ENCODE results near the gene ZNF446. TPM values are rescaled to one million over a fixed set of nuclear protein-coding genes. Genes with fewer than 3 reads are reported as not detected.

ZNF446 gene
- total and polyA plus RNA-seq, 9 of the 15 experiments (the other 6 are each of a cell fraction or from before 2014, with no cell fraction given) = 0.07 to 4.8 (median 1.2) TPM

- TF ChIP-seq TCF7 (IDR thresholded peaks at IDR 0.05; ENCODE audit: borderline replicate concordance) (peak; percentile 83; the same call in 1 of the 2 replicates), SMAD4 (CRISPR knock-in tag; conservative IDR thresholded peaks at IDR 0.05) (peak; percentile 62), RBM22 (IDR thresholded peaks at IDR 0.05; ENCODE audit: low read depth, low read length, poor library complexity, severe bottlenecking) (peak; percentile 74), NR4A1 (CRISPR knock-in tag; IDR thresholded peaks at IDR 0.05) (0 out of 2 replicates have a peak, but pooled peaks have one; percentile 75), NR4A1 (tag; IDR thresholded peaks at IDR 0.05) (peak; percentile 76), CBFA2T3 (IDR thresholded peaks at IDR 0.05) (no peak), FOXJ2 (tag; IDR thresholded peaks at IDR 0.05) (no peak), SNAPC5 (CRISPR knock-in tag; IDR thresholded peaks at IDR 0.05) (no peak), CHD1 (IDR thresholded peaks at IDR 0.05; ENCODE audit: low read length) (no peak), TOE1 (IDR thresholded peaks at IDR 0.05; ENCODE audit: borderline replicate concordance) (peak; percentile 85), TOE1 (CRISPR knock-in tag; IDR thresholded peaks at IDR 0.05; ENCODE audit: borderline replicate concordance, low read depth) (no peak), ZNF830 (CRISPR knock-in tag; IDR thresholded peaks at IDR 0.05) (peak; percentile 85; the same call in 1 of the 2 replicates), ARHGAP35 (IDR thresholded peaks at IDR 0.05; ENCODE audit: partially characterized antibody) (no peak), CCNT2 (IDR thresholded peaks at IDR 0.05; ENCODE audit: borderline replicate concordance, extremely low read depth, insufficient read length, low read depth, low read length) (no peak), E2F4 (CRISPR knock-in tag; IDR thresholded peaks at IDR 0.05; ENCODE audit: low read depth) (no peak), DIDO1 (tag; IDR thresholded peaks at IDR 0.05; ENCODE audit: low read depth) (peak; percentile 89), TSC22D4 (tag; IDR thresholded peaks at IDR 0.05) (no peak), PATZ1 (CRISPR knock-in tag; IDR thresholded peaks at IDR 0.05; ENCODE audit: borderline replicate concordance) (no peak), ZC3H4 (CRISPR knock-in tag; IDR thresholded peaks at IDR 0.05; ENCODE audit: borderline replicate concordance) (no peak), TCF3 (CRISPR knock-in tag; IDR thresholded peaks at IDR 0.05) (peak; percentile 46), GABPB2 (CRISPR knock-in tag; conservative IDR thresholded peaks at IDR 0.05) (no peak), ZBTB1 (CRISPR knock-in tag; IDR thresholded peaks at IDR 0.05; ENCODE audit: borderline replicate concordance, low read depth) (no peak; the same call in 1 of the 2 replicates), ZC3H11A (IDR thresholded peaks at IDR 0.05; ENCODE audit: low read depth, low read length) (peak; percentile 93), ZNF165 (CRISPR knock-in tag; IDR thresholded peaks at IDR 0.05; ENCODE audit: borderline replicate concordance) (no peak)
- TF ChIP-seq, protein P1, sequence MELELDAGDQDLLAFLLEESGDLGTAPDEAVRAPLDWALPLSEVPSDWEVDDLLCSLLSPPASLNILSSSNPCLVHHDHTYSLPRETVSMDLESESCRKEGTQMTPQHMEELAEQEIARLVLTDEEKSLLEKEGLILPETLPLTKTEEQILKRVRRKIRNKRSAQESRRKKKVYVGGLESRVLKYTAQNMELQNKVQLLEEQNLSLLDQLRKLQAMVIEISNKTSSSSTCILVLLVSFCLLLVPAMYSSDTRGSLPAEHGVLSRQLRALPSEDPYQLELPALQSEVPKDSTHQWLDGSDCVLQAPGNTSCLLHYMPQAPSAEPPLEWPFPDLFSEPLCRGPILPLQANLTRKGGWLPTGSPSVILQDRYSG (tag; conservative IDR thresholded peaks at IDR 0.05; ENCODE audit: low read depth) = no peak
Measured at GRCh38 chr19:58499021-58499927, 23.1 kb downstream of the ZNF446 start (continued).
